ENCODE results near the gene CBR4. TPM values are rescaled to one million over a fixed set of nuclear protein-coding genes. Genes with fewer than 3 reads are reported as not detected.

Gene CBR4
- total RNA-seq, 1 donor from 2014 or later, result 16.1 TPM

DNA sequence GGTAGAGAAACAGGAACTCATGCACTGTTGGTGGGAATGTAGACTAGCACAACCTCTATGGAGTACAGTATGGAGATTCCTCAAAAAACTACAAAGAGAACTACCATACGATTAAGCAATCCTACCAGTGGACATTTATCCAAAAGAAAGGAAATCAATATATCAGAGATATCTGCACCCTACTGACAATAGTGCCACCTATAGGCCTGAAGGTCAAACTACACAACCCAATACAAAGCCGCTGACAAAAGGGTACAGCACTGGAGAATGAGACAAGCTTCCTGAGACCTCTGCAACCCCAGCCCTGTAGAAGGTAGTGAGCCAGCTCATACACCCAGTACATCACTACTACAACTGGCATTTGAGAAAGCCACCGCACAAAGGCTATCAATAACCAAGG lies 67.1 kb downstream of the CBR4 start:
- TF ChIP-seq, protein P1, sequence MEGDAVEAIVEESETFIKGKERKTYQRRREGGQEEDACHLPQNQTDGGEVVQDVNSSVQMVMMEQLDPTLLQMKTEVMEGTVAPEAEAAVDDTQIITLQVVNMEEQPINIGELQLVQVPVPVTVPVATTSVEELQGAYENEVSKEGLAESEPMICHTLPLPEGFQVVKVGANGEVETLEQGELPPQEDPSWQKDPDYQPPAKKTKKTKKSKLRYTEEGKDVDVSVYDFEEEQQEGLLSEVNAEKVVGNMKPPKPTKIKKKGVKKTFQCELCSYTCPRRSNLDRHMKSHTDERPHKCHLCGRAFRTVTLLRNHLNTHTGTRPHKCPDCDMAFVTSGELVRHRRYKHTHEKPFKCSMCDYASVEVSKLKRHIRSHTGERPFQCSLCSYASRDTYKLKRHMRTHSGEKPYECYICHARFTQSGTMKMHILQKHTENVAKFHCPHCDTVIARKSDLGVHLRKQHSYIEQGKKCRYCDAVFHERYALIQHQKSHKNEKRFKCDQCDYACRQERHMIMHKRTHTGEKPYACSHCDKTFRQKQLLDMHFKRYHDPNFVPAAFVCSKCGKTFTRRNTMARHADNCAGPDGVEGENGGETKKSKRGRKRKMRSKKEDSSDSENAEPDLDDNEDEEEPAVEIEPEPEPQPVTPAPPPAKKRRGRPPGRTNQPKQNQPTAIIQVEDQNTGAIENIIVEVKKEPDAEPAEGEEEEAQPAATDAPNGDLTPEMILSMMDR (IDR thresholded peaks at IDR 0.05; ENCODE audit: insufficient read depth, low read length, poor library complexity, severe bottlenecking), result peak; percentile 39
- Histone ChIP-seq H3K27me3 (ENCODE audit: control insufficient read depth, insufficient read depth, low read length) (no peaks in the 10 kb centered on the region), H3K36me3 (ENCODE audit: control insufficient read depth, insufficient read depth, low read length) (no peaks in the 10 kb centered on the region), H3K4me3 (ENCODE audit: low read depth, low read length) (no peak overlapping the region)
- no peak for DNase-seq (ENCODE audit: low read depth)
